ENCODE measurements around the gene CDS2. TPM values are rescaled to one million over a fixed set of nuclear protein-coding genes. Genes with fewer than 3 reads are reported as not detected.
A peak's percentile ranks its signal among the peaks of the same experiment; 100 is the strongest.

CDS2 gene
- total RNA-seq, 3 donors from 2014 or later (not counting 1 experiment from before 2014, with no cell fraction given): 45.6 to 54.7 (median 53.8) TPM

- Histone ChIP-seq H3K9me3 (ENCODE audit: control insufficient read depth, insufficient read depth, low read length) (no peaks in the 10 kb centered on the region), H3K4me3 (ENCODE audit: low read length) (no peak overlapping the region), H3K36me3 (ENCODE audit: control insufficient read depth, insufficient read depth, low read length) (peaks cover 52% of the 10 kb centered on the region), H3K27ac (ENCODE audit: low read length) (no peak overlapping the region), H3K4me1 (ENCODE audit: control insufficient read depth, insufficient read depth, low read length) (no peaks in the 10 kb centered on the region), H3K27me3 (ENCODE audit: control insufficient read depth, insufficient read depth, low read length) (no peaks in the 10 kb centered on the region)
- WGBS (ENCODE audit: insufficient coverage): 100% methylated on average over 2 of the region's 3 CpGs
- TF ChIP-seq CTCF (IDR thresholded peaks at IDR 0.05): no peak
- no peak for DNase-seq
- ATAC-seq: no peak
- Mint-ChIP-seq H3K27me3 (ENCODE audit: low read depth in 2 of 2) (no peaks in the 10 kb centered on the region), H3K4me1 (peaks cover 0 to 9% of the 10 kb centered on the region in 2 donors), H3K9me3 (no peaks in the 10 kb centered on the region), H3K36me3 (no peaks in the 10 kb centered on the region), H3K4me3 (no peak overlapping the region), H3K27ac (no peak overlapping the region)
- intact Hi-C loops (cut with micrococcal nuclease): no loop called here
Measured at GRCh38 chr20:5190444-5190843, 63.6 kb downstream of the CDS2 start.

GRCh38 chr20:5191829-5192569 lies 65.2 kb downstream of the CDS2 start:
- peak in 1 of 2 donors; percentile 80 for DNase-seq
- H3K36me3 Mint-ChIP-seq: no peaks in the 10 kb centered on the region
- no peaks in the 10 kb centered on the region for H3K4me1 ChIP-seq (ENCODE audit: control insufficient read depth, insufficient read depth, low read length)
- H3K36me3 ChIP-seq (ENCODE audit: control insufficient read depth, insufficient read depth, low read length): peaks cover 39% of the 10 kb centered on the region
- peaks cover 6 to 9% of the 10 kb centered on the region in 2 donors for H3K4me1 Mint-ChIP-seq
- intact Hi-C loops (cut with micrococcal nuclease): loop anchor here (1.0 kb wide), 1 partner anchor 66 kb away; no protein-coding TSS in a partner anchor
- H3K4me3 Mint-ChIP-seq: no peak overlapping the region
- peak; percentile 67 for TF ChIP-seq CTCF (IDR thresholded peaks at IDR 0.05)
- 69% methylated on average over 9 of the region's 9 CpGs for WGBS (ENCODE audit: insufficient coverage)
- H3K27me3 Mint-ChIP-seq (ENCODE audit: low read depth in 2 of 2): no peaks in the 10 kb centered on the region
- H3K9me3 ChIP-seq (ENCODE audit: control insufficient read depth, insufficient read depth, low read length): no peaks in the 10 kb centered on the region
- H3K4me3 ChIP-seq (ENCODE audit: low read length): no peak overlapping the region
- H3K27ac Mint-ChIP-seq: peak overlapping the region in 1 of 2 donors; percentile 47
- peak; percentile 72 to 97 (median 81) for ATAC-seq
- H3K9me3 Mint-ChIP-seq: no peaks in the 10 kb centered on the region
- no peaks in the 10 kb centered on the region for H3K27me3 ChIP-seq (ENCODE audit: control insufficient read depth, insufficient read depth, low read length)
- H3K27ac ChIP-seq (ENCODE audit: low read length): no peak overlapping the region

- Histone ChIP-seq H3K36me3 (ENCODE audit: control insufficient read depth, insufficient read depth, low read length) (peaks cover 35% of the 10 kb centered on the region), H3K9me3 (ENCODE audit: control insufficient read depth, insufficient read depth, low read length) (no peaks in the 10 kb centered on the region), H3K4me1 (ENCODE audit: control insufficient read depth, insufficient read depth, low read length) (no peaks in the 10 kb centered on the region), H3K4me3 (ENCODE audit: low read length) (no peak overlapping the region), H3K27me3 (ENCODE audit: control insufficient read depth, insufficient read depth, low read length) (no peaks in the 10 kb centered on the region), H3K27ac (ENCODE audit: low read length) (no peak overlapping the region)
- Mint-ChIP-seq H3K36me3 (no peaks in the 10 kb centered on the region), H3K4me1 (peaks cover 6 to 9% of the 10 kb centered on the region in 2 donors), H3K27ac (peak overlapping the region in 1 of 2 donors; percentile 47), H3K9me3 (no peaks in the 10 kb centered on the region), H3K27me3 (ENCODE audit: low read depth in 2 of 2) (no peaks in the 10 kb centered on the region), H3K4me3 (no peak overlapping the region)
- no peak for DNase-seq
- intact Hi-C loops (cut with micrococcal nuclease): loop anchor here (1.0 kb wide), 1 partner anchor 66 kb away; no protein-coding TSS in a partner anchor
- WGBS (ENCODE audit: insufficient coverage): 76% methylated on average over 8 of the region's 9 CpGs
- ATAC-seq: no peak
- no peak for TF ChIP-seq CTCF (IDR thresholded peaks at IDR 0.05)
Measured at GRCh38 chr20:5192570-5193431, 66.0 kb downstream of the CDS2 start.
